Renal cortical epithelial cell (primary cell): ENCODE measurements around the gene OR2G3. TPM values are rescaled to one million over a fixed set of nuclear protein-coding genes. Genes with fewer than 3 reads are reported as not detected.

ENCODE experiments used
- total RNA-seq: library from RNA; depleted of rRNA; stranded (reverse); fragments of >200 nt; gene quantifications from 2 replicates; pipeline ENCODE4 v1.2.3, GENCODE V29; 2014

OR2G3 gene
- total RNA-seq, 1 donor from 2014 or later: not detected

Other genes with a start within 250 kb of the OR2G3 start
- gene NLRP3, start 189.4 kb upstream of the OR2G3 start, total RNA-seq: 0.70 and 9.9 TPM in 2 replicates
- not detected in 2 replicates for gene OR2B11, start 147.5 kb upstream of the OR2G3 start, total RNA-seq
- under 0.01 TPM in 1 of 2 replicates, not detected in the other for gene OR2C3, start 69.1 kb upstream of the OR2G3 start, total RNA-seq
- gene GCSAML, start 56.5 kb upstream of the OR2G3 start, total RNA-seq: not detected in 2 replicates
- gene OR2G2, start 17.2 kb upstream of the OR2G3 start, total RNA-seq: not detected in 2 replicates
- not detected in 2 replicates for gene OR13G1, start 74.2 kb downstream of the OR2G3 start, total RNA-seq
- gene OR6F1, start 111.1 kb downstream of the OR2G3 start, total RNA-seq: not detected in 2 replicates
- gene OR14K1, start 133.0 kb downstream of the OR2G3 start, total RNA-seq: not detected in 2 replicates
- not detected in 2 replicates for gene OR14A2, start 142.6 kb downstream of the OR2G3 start, total RNA-seq
- not detected in 2 replicates for gene OR1C1, start 155.0 kb downstream of the OR2G3 start, total RNA-seq
- gene OR14A16, start 218.5 kb downstream of the OR2G3 start, total RNA-seq: not detected in 2 replicates
- gene OR11L1, start 236.3 kb downstream of the OR2G3 start, total RNA-seq: not detected in 2 replicates